Pons (tissue), 1 donor: ENCODE data around the gene USP27X.

Source experiments
- DNase-seq: peaks from one replicate; pipeline ENCODE4 v3.0.0-alpha.2; 2016; ENCODE audit warnings: low spot score

The USP27X gene

GRCh38 chrX:49884290-49884862 is 5.1 kb downstream of the USP27X start:
- DNase-seq, result peak; percentile 30

- DNase-seq, result no peak
Measured at GRCh38 chrX:49892542-49892941, 13.3 kb downstream of the USP27X start.

GRCh38 chrX:49896951-49897350 is 17.7 kb downstream of the USP27X start:
- no peak for DNase-seq

- DNase-seq, result no peak
Measured at GRCh38 chrX:49901048-49901447, 21.8 kb downstream of the USP27X start.

GRCh38 chrX:49910344-49910743 is 31.1 kb downstream of the USP27X start:
- DNase-seq, result no peak

- DNase-seq, result no peak
Measured at GRCh38 chrX:49912086-49912485, 32.8 kb downstream of the USP27X start.

GRCh38 chrX:49912861-49913260 is 33.6 kb downstream of the USP27X start:
- DNase-seq, result no peak

GRCh38 chrX:49915361-49916222 is 36.3 kb downstream of the USP27X start:
- DNase-seq, result peak; percentile 58

- no peak for DNase-seq
Measured at GRCh38 chrX:49919617-49920016, 40.3 kb downstream of the USP27X start.

- no peak for DNase-seq
Measured at GRCh38 chrX:49921109-49921508, 41.8 kb downstream of the USP27X start.

GRCh38 chrX:49922291-49923241 is 43.3 kb downstream of the USP27X start, which contains the start of gene CLCN5:
Gene CLCN5, plus strand, starts transcription at chrX:49922596. Its CDS starts 2,703 bp downstream, at chrX:49925299.
- peak; percentile 88 for DNase-seq

- DNase-seq, result no peak
Measured at GRCh38 chrX:49925176-49925575, 45.9 kb downstream of the USP27X start.

- no peak for DNase-seq
Measured at GRCh38 chrX:49930039-49930438, 50.8 kb downstream of the USP27X start.
